NCI-H1092 (cell line): ENCODE measurements around the gene U2SURP.

Source experiments
- DNase-seq: peaks from one replicate; lab custom pipeline; 2025; lab: John Stamatoyannopoulos, UW

The U2SURP gene

DNA sequence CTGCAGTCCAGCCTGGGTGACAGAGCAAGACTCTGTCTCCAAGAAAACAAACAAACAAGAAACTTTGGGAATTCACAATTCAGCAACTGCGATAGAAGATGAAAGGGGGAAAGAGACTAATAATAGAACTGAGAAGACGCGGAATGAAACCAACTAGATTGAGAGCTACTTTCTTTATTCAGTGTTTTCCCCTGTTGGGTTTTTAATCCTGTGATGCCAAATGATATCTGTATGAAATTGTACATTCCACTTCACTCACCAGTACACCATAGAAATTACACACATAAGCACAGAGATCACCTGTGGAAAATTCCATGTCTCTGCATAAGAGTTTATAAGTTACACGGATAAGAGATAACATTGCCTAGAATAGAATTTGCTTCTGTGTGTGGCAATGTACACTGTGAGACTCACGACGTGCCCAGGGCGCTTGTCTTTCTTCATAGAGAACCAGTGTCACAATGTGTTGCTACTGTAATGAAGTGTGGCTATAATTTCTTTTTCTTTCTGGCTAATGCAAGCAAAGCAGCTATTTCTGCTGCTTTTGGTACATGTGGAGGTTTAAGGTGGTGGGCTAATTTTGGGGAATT, 100.5 kb downstream of the U2SURP start:
- DNase-seq = no peak

GRCh38 chr3:143103652-143104051, 102.3 kb downstream of the U2SURP start:
- DNase-seq = no peak

DNA sequence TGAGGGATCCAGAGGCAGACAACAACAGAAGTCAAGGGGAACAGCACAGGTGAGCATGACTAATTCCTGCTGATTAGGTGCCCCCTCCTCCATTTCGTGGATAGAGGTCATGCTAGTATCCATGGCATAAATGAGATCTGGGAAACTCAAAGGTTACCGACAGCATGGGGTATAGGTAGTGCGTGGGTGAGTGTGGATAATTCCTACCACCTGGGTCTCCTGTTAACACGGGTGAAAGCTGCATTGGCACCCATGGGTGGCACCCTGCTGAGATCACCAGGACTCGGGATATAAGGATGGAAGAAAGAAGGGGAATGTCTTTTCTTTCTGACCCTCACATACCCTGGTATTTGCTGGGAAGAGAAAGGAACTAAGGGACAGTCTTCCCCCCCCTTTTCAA, 103.8 kb downstream of the U2SURP start:
- no peak for DNase-seq

DNA sequence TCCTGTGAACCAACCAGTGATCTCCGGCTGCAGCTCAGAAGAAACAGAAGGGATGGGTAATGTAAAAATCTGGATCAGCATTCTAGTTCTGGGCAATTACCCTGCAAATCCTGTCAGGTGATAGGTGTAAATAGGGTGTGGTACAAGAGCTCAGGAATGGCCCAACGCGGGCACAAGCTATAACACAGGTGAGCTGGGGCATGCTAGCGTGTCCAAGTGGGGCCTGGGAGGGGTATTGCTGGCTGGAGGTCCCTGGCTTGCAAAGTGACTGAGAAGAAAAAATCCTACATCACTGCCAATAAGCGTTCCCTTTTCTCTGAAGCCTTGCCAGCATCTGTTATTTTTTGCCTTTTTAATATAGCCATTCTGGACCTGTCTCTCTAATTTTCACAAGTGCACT, 108.5 kb downstream of the U2SURP start:
- DNase-seq = no peak
